ENCODE measurements around the gene MREG.

DNA sequence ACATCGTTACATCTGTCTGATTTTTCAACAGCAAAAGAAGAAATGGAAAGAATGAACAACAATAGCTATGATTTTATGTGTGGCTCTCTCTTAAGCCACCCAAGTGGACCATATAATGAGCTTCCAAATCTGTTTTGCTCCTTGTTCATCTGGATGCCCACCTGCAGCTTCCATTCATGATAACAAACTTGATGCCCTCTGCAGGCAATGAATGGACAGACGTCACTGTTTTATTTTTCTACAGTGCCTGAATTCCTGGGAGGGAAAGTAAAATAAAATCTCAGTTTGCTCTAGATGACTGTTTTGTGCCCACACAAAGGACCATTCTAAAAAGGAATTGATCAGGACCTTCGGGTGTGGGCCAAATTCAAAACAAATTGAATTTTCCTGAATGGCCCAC, 5.0 kb downstream of the MREG start:
- TF ChIP-seq POLR2A (IDR thresholded peaks at IDR 0.05) (no peak), EP300 (IDR thresholded peaks at IDR 0.05) (no peak)
- TF ChIP-seq, protein P1, sequence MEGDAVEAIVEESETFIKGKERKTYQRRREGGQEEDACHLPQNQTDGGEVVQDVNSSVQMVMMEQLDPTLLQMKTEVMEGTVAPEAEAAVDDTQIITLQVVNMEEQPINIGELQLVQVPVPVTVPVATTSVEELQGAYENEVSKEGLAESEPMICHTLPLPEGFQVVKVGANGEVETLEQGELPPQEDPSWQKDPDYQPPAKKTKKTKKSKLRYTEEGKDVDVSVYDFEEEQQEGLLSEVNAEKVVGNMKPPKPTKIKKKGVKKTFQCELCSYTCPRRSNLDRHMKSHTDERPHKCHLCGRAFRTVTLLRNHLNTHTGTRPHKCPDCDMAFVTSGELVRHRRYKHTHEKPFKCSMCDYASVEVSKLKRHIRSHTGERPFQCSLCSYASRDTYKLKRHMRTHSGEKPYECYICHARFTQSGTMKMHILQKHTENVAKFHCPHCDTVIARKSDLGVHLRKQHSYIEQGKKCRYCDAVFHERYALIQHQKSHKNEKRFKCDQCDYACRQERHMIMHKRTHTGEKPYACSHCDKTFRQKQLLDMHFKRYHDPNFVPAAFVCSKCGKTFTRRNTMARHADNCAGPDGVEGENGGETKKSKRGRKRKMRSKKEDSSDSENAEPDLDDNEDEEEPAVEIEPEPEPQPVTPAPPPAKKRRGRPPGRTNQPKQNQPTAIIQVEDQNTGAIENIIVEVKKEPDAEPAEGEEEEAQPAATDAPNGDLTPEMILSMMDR (IDR thresholded peaks at IDR 0.05), result no peak
